Rectal smooth muscle tissue (tissue), 1 donor: ENCODE results near the gene SYT12.

ENCODE experiments used
- H3K27ac ChIP-seq: one replicate; pipeline ENCODE4 v1.7.0; 2013; ENCODE audit warnings: low read depth, low read length, inconsistent platforms
- H3K27me3 ChIP-seq: one replicate; pipeline ENCODE4 v1.7.0; 2013; ENCODE audit warnings: low read length; ENCODE audit not compliant: control insufficient read depth, insufficient read depth
- H3K36me3 ChIP-seq: one replicate; pipeline ENCODE4 v1.7.0; 2013; ENCODE audit warnings: low read length; ENCODE audit not compliant: control insufficient read depth, insufficient read depth
- H3K4me1 ChIP-seq: one replicate; pipeline ENCODE4 v1.7.0; 2013; ENCODE audit warnings: low read length; ENCODE audit not compliant: control insufficient read depth, insufficient read depth
- H3K4me3 ChIP-seq: one replicate; pipeline ENCODE4 v1.7.0; 2013; ENCODE audit warnings: low read length
- H3K9ac ChIP-seq: one replicate; pipeline ENCODE4 v1.7.0; 2013; ENCODE audit warnings: low read length

SYT12 gene

GRCh38 chr11:67040147-67040546 lies 17.2 kb downstream of the SYT12 start:
- no peaks in the 10 kb centered on the region for H3K27me3 ChIP-seq
- H3K36me3 ChIP-seq: no peaks in the 10 kb centered on the region
- H3K27ac ChIP-seq: no peak overlapping the region
- H3K4me1 ChIP-seq: no peaks in the 10 kb centered on the region
- no peak overlapping the region for H3K9ac ChIP-seq
- no peak overlapping the region for H3K4me3 ChIP-seq

DNA sequence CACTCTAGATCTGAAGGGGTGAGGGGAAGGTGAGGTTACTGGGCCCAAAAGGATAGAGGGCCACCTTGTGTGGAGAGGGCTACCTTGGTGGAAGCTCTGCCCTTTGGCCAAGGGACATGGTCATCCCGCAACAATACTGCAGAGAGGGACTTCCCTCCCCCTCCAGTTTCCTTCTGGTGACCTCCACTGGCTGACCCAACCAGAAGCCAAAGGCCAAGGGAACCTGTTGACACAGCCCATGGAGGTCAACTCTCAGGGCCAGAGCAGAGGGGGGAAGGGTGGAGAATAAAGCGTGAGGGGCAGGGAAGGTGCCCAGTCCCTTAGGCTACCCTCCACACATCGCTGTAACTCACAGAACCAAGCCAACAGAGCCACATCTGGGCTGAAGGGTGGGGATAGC lies 18.7 kb downstream of the SYT12 start:
- no peak overlapping the region for H3K27ac ChIP-seq
- no peaks in the 10 kb centered on the region for H3K4me1 ChIP-seq
- no peaks in the 10 kb centered on the region for H3K36me3 ChIP-seq
- no peak overlapping the region for H3K4me3 ChIP-seq
- no peak overlapping the region for H3K9ac ChIP-seq
- H3K27me3 ChIP-seq: no peaks in the 10 kb centered on the region

GRCh38 chr11:67043572-67044349 lies 20.8 kb downstream of the SYT12 start:
- no peak overlapping the region for H3K4me3 ChIP-seq

DNA sequence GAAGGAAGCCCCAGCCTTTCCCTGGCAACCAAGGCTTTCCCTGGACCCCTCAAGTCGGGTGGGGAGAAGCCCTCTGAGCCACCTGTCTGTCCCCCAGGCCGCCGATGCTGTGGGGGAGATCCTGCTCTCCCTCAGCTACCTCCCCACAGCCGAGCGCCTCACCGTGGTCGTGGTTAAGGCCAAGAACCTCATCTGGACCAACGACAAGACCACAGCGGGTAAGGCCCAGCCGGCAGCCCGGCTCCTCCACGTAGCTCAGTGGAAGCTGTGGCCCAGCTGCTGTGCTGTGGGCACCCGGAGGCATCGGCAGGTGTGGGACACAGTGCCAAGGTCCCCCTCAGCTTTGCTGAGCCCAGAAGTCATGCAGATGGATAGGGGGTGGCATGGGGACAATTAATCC lies 21.6 kb downstream of the SYT12 start:
- H3K4me1 ChIP-seq: no peaks in the 10 kb centered on the region
- H3K9ac ChIP-seq: no peak overlapping the region
- no peak overlapping the region for H3K27ac ChIP-seq
- no peak overlapping the region for H3K4me3 ChIP-seq
- no peaks in the 10 kb centered on the region for H3K27me3 ChIP-seq
- H3K36me3 ChIP-seq: no peaks in the 10 kb centered on the region

More at GRCh38 chr11:67043572-67044349, 20.8 kb downstream of the SYT12 start:
- H3K9ac ChIP-seq: no peak overlapping the region
- H3K27me3 ChIP-seq: no peaks in the 10 kb centered on the region
- no peak overlapping the region for H3K27ac ChIP-seq
- no peaks in the 10 kb centered on the region for H3K4me1 ChIP-seq
- no peaks in the 10 kb centered on the region for H3K36me3 ChIP-seq

GRCh38 chr11:67045314-67045713 lies 22.4 kb downstream of the SYT12 start:
- Histone ChIP-seq H3K4me1 (no peaks in the 10 kb centered on the region), H3K36me3 (no peaks in the 10 kb centered on the region), H3K9ac (no peak overlapping the region), H3K27ac (no peak overlapping the region), H3K4me3 (no peak overlapping the region), H3K27me3 (no peaks in the 10 kb centered on the region)

GRCh38 chr11:67048515-67049130 lies 25.7 kb downstream of the SYT12 start:
- Histone ChIP-seq H3K9ac (no peak overlapping the region), H3K27ac (no peak overlapping the region), H3K36me3 (no peaks in the 10 kb centered on the region)

GRCh38 chr11:67050139-67050538 lies 27.2 kb downstream of the SYT12 start:
- no peak overlapping the region for H3K4me3 ChIP-seq
- no peak overlapping the region for H3K27ac ChIP-seq
- no peak overlapping the region for H3K9ac ChIP-seq
- peaks cover 5% of the 10 kb centered on the region for H3K27me3 ChIP-seq
- H3K36me3 ChIP-seq: no peaks in the 10 kb centered on the region
- H3K4me1 ChIP-seq: no peaks in the 10 kb centered on the region

More at GRCh38 chr11:67048515-67049130, 25.7 kb downstream of the SYT12 start:
- Histone ChIP-seq H3K4me1 (no peaks in the 10 kb centered on the region), H3K4me3 (no peak overlapping the region), H3K27me3 (peaks cover 5% of the 10 kb centered on the region)

DNA sequence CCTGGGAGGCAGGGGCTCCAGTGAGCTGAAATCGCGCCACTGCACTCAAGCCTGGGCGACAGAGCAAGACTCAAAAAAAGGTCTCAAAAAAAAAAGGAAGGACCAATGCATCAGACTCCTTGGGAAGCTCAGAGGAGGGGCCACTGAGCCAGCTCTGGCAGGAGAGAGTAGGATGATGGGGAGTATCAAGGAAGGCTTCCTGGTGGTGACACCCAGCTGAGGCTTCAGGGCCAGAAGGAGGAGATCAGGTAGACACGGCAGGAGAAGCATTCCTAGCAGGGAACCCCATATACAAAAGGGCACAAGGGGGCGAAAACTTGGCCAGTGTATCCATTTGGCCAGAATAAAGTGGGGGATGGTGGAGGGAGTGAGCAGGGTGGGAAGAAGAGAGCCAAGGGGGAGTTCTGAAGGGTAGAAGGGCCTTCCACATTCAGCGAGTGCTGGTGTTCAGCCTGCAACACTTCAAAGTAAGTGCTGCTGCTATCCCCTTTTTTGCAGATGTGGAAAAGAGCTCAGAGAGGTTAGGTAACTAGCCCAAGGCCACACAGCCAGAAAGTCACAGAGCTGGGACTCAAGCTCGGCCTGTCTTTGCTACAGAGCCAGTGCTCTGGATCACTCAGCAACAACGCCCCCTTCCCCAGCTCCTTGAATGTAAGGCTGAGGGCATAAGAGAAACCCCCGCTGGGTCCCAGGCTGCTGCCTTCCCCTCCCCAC lies 28.4 kb downstream of the SYT12 start:
- no peaks in the 10 kb centered on the region for H3K36me3 ChIP-seq
- H3K9ac ChIP-seq: no peak overlapping the region
- H3K27ac ChIP-seq: no peak overlapping the region
- peaks cover 5% of the 10 kb centered on the region for H3K27me3 ChIP-seq
- H3K4me3 ChIP-seq: no peak overlapping the region
- H3K4me1 ChIP-seq: peaks cover 5% of the 10 kb centered on the region

- Histone ChIP-seq H3K4me3 (no peak overlapping the region), H3K36me3 (no peaks in the 10 kb centered on the region), H3K27me3 (peaks cover 5% of the 10 kb centered on the region), H3K27ac (no peak overlapping the region), H3K4me1 (peaks cover 5% of the 10 kb centered on the region), H3K9ac (no peak overlapping the region)
Measured at GRCh38 chr11:67051945-67052488, 29.1 kb downstream of the SYT12 start.

DNA sequence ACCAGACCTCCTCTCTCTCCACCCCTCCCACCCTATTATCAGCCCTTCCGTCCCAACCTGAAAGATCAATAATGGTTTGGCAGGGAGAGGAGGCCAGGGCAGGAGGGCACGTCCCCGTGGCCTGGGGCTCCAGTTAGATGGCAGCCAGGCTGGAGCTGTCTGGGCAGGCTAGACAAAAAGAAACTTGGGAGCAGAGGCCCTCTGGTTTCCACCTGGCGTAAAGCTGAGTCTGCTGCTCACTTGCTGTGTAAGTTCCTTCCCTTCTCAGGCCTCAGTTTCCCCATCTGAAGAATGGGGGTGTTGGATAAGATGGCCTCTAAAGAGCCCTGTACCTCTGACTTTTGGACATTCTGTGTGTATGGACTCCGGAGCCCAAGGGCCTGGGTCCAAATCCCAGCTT lies 30.0 kb downstream of the SYT12 start:
- peaks cover 5% of the 10 kb centered on the region for H3K27me3 ChIP-seq
- H3K27ac ChIP-seq: no peak overlapping the region
- H3K36me3 ChIP-seq: no peaks in the 10 kb centered on the region
- peaks cover 8% of the 10 kb centered on the region for H3K4me1 ChIP-seq
- no peak overlapping the region for H3K4me3 ChIP-seq
- H3K9ac ChIP-seq: no peak overlapping the region

DNA sequence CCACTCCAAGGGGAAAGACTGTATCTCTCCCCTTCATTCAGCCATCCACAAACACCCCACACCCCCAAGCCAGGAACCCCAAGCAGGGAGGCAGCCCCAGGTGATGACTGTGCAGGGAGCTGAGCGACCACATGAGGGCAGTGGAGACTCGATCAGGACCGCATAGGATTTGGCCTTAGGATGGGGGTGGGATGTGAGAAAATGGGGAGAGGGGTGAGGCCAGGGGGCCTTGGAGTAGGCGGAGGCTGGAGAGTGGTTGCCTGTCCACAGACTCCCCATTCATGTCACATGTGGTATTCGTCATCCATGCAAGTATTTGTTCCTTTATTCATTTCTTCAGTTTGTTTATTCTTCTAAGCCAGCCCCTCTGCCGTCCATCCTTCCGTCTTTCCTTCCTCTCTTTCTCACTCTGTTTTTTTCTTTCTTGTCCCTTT lies 31.0 kb downstream of the SYT12 start:
- no peak overlapping the region for H3K27ac ChIP-seq
- no peak overlapping the region for H3K9ac ChIP-seq
- peaks cover 5% of the 10 kb centered on the region for H3K27me3 ChIP-seq
- no peak overlapping the region for H3K4me3 ChIP-seq
- no peaks in the 10 kb centered on the region for H3K36me3 ChIP-seq
- peaks cover 8% of the 10 kb centered on the region for H3K4me1 ChIP-seq

DNA sequence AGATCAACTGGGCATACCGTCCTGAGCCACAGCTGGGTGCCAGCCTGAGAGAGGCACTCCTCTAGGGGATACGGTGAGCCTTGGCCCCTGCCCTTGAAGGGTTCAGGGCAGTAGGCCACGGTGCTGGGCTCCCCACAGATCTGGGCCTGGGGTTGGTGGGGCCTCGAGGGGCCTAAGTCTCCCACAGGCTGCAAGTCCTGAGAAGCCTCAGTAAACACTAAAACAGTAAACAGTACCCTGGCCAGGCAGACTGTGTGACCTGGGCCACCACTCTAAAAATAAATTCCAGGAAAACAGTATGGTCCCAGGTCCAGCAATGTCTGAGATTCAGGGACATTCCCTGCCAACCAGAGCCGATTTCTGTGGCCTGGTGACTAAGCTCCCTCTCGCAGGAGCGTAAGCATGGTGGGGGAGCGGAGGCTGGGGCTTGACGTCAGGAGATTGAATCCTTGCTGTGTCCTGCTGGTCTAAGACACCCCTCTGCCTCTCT lies 31.5 kb downstream of the SYT12 start:
- no peak overlapping the region for H3K4me3 ChIP-seq
- no peaks in the 10 kb centered on the region for H3K36me3 ChIP-seq
- H3K27me3 ChIP-seq: peaks cover 5% of the 10 kb centered on the region
- no peak overlapping the region for H3K9ac ChIP-seq
- H3K27ac ChIP-seq: no peak overlapping the region
- peaks cover 8% of the 10 kb centered on the region for H3K4me1 ChIP-seq
